HG02884 (cell line): ENCODE measurements around the gene GATM.
"Not testable (repeated sequence)": the region's sequence is repeated elsewhere in the genome, so short reads cannot be mapped to it uniquely, and the experiment has no call there.

Experiments used
- ATAC-seq: cut with Tn5 transposase; IDR thresholded peaks from one replicate; pipeline ENCODE4 v1.9.1; 2021; ENCODE audit warnings: mild to moderate bottlenecking, moderate library complexity; ENCODE audit not compliant: unreplicated experiment

GATM gene

GRCh38 chr15:45355860-45356259 lies 22.5 kb downstream of the GATM start:
- ATAC-seq, result no peak

DNA sequence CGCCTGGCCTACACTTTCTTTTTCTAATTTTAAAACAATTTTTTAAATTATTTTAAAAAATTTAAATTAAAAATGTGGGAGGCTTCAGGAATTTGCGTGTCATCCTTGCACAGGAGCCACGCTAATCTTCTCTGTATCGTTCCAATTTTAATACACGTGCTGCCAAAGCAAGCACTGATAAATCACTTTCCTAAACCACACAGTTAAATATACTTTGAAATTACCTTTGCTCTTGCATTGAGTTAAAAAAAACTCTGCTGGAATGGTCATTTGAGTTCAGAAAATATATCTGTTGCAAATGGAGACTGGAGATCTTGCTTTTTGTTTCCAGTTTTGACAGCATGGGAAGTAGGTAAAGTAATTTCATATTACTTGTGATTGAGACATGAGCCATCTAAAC lies 23.6 kb downstream of the GATM start:
- no peak for ATAC-seq

GRCh38 chr15:45351227-45351626 lies 27.1 kb downstream of the GATM start:
- no peak for ATAC-seq

DNA sequence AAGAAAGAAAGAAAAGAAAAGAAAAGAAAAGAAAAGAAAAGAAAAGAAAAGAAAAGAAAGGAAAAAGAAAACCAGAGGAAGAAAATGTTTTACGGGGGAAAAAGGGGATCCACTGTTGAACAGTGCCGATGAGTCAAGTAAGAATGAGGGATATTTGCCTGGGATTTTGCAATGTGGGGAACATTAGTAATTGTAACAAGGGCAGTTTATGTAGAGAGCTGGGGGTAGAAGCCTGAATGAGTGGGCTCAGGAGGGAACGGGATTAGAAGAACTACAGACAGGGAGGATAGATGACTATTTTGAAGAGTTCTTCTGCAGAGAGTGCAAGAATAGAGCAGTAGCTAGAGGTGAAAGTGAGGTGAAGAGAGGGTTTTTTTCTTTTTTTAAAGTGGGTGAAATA lies 28.7 kb downstream of the GATM start:
- ATAC-seq, result no peak

DNA sequence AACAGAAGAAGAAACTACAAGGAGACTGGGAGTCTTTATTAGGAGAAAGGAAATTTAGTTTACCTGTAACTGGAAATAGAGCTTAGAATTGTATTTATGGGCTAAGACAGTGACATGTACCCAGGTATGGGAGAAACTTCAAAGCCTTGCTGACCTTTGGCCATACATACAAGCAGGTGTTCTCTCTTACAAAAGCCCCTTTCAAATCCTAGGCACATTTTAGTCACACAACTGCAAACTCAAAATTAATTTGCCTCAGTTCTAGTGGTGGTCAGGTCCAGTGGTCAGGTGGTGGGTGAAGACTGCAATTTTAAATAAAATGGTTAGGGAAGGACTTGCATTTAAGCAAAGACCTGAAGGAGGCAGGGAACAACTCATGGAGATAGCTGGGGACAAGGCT lies 30.4 kb downstream of the GATM start:
- ATAC-seq, result no peak

GRCh38 chr15:45347033-45347432 lies 31.3 kb downstream of the GATM start:
- no peak for ATAC-seq

DNA sequence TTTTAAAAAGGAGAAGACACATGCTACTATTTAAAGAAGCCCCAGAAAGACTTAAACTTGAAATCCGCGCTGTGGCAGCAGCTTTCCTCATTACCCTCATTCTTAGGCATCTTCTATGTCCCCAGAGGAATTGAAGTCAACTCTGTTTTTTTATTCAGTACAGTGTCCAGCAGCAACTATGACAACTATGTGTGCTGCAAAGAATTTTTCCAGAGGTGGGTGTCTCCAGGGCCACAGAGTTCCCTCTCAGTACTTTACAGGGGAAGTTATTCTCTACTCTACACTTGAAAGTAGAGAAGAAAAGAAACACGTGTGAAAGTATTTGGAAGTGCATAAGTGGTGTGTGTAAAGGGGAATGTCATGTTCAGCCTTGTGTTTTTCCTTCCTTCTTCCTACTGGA lies 32.0 kb downstream of the GATM start:
- no peak for ATAC-seq

DNA sequence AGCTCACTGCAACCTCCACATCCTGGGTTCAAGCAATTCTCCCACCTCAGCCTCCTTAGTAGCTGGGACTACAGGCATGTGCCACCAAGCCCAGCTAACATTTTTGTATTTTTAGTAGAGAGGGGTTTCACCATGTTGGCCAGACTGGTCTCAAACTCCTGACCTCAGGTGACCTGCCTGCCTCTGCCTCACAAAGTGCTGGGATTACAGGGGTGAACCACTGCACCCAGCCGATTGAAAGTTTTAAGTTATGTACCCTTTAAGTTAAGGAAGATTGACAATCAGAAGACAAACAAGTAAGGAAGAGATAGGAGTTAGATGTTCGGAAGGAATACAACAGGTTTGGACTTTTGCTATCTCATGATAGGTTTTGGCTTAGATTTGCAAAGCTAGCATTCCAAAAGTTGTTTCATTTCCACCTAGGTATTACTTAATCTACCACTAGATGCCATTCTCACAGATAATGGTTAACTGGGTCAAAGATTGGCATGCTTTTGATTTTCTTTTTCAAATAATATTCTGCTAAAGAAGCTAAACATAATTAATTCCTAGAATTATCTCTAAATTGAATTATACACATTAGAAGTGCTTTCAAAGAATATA lies 35.0 kb downstream of the GATM start:
- no peak for ATAC-seq

- ATAC-seq, result no peak
Observed at GRCh38 chr15:45341790-45342189, 36.6 kb downstream of the GATM start.

DNA sequence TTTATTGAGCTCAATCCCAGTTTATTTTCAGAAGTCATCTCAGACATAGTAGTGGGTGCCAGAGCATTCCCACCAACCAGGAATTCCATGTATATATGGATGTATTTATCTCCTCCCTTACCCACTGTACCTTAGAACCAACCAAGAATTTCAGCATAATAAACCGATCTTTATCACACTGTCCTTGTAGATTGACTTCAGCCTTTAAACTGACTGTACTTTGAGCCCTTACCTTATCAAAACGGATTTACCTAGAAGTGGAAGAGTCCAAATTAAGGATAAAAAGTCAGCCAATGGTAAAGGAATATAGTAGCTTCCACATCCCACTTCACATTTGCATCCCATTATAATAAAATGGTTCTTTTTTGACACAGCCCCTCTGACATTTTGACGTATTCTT lies 37.9 kb downstream of the GATM start:
- no peak for ATAC-seq

DNA sequence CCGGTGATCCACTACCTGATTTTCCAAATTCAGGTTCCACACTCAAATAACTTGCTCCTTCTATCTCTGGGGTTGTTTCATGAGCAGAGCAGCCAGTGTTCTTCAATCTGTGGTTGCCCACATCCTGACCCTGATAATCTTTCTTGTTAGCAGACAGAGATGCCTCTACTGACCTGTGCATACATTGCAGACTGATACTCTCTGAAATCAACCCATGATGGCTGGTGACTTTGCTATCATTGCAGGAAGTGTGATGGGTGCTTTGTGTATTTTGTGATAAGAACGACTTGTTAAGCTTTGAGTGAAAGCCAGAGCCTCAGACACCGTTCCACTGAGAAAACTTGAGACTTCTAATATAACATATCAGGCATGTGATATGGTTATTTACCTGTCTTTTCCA lies 39.9 kb downstream of the GATM start:
- ATAC-seq, result no peak

GRCh38 chr15:45337224-45337623 lies 41.1 kb downstream of the GATM start:
- no peak for ATAC-seq

GRCh38 chr15:45333550-45333949 lies 44.8 kb downstream of the GATM start:
- ATAC-seq, result no peak

- no peak for ATAC-seq
Observed at GRCh38 chr15:45332694-45333093, 45.6 kb downstream of the GATM start.

DNA sequence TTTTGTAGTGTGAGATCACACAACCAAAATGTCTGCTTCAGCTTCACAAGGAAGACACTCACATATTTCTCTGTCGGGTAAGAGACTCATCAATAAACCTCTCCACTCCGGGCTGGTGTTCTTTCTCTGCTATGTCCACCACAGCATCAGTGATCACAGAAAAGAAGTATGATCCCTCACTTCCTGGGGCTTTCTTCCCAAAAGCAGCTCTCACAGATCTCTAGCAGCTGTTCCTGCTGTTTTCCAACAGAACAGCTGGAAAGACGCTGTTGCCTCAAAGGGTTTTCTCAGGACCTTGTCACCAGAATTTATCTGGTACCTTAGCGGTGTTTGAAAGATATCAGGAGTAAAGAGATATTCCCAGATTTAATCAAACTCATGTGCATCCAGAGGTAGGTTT lies 46.4 kb downstream of the GATM start:
- ATAC-seq, result no peak

DNA sequence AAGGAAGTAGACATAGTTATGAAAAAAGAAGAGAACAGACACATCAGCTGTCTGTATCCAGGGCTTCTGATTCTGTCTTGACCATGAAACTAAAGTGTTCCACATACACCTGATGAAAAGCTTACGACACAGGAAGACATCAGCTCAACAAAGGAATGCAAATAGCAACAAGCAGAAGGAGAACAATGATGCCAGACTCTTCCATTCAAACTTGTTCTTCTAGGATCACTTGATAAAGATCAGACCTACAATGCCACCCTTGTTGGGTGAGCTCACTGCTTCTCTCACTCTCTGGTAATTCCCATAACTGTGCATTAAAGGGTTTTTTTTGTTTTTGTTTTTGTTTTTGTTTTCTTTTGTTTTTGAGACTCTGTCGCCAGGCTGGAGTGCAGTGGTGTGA lies 49.7 kb downstream of the GATM start:
- ATAC-seq, result no peak

- no peak for ATAC-seq
Observed at GRCh38 chr15:45326741-45327140, 51.6 kb downstream of the GATM start.

DNA sequence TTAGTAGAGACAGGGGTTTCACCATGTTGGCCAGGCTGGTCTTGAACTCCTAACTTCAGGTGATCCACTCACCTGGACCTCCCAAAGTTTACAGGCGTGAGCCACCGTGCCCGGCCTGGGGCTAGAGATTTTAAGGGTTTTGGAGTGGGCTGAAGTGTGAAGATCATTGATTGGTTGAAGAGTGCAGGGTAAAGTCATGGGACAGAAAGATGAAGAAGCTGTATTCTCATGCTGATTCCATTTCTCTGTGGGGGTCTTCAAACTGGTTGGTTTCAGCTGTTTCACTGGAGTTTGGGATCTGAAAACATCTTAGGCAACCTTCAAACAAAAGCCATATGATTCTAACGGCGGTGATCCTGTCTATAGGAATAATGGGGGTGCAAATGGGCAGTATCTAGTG lies 52.1 kb downstream of the GATM start:
- no peak for ATAC-seq

DNA sequence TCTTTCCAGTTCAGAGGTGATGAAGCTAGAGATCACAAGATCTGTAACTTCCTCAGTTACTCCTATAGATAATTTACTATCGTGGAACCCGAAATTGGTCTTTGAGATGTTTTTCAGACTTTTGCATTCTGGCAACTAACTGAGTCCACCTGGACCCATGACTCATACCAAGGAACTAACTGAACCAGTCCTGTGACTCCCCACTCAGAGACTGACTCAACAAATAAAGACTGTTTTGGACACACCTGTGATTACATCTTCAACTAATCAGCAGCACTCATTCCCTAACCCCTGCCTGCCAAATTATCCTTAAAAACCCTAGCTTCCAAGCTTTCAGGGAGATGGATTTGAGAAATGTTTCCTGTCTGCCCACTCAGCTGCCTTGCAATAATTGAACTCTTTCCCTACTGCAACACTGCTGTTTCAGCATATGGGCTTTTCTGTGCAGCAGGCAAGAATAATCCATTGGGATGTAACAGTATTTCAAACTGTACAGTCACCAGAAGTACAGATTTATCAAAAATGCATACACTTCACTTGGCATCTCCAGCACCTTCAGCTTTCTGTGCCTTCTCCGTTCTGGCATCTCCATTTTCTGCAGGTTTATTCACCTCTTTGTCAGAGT lies 57.7 kb downstream of the GATM start:
- ATAC-seq, result no peak

GRCh38 chr15:45319472-45320214 lies 58.7 kb downstream of the GATM start:
- no peak for ATAC-seq

DNA sequence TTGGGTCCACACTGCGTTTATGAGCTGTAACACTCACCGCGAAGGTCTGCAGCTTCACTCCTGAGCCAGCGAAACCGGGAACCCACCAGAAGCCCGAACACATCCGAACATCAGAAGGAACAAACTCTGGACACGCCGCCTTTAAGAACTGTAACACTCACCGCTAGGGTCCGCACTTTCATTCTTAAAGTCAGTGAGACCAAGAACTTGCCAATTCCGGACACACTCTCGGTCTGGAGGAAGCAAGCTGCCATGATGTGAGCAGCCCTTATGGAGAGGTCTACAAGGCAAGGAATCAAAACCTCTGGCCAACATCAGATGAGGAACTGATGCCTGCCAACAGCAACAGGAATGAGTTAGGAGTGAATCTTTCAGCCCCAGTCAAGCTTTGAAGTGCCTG lies 63.4 kb downstream of the GATM start:
- no peak for ATAC-seq

DNA sequence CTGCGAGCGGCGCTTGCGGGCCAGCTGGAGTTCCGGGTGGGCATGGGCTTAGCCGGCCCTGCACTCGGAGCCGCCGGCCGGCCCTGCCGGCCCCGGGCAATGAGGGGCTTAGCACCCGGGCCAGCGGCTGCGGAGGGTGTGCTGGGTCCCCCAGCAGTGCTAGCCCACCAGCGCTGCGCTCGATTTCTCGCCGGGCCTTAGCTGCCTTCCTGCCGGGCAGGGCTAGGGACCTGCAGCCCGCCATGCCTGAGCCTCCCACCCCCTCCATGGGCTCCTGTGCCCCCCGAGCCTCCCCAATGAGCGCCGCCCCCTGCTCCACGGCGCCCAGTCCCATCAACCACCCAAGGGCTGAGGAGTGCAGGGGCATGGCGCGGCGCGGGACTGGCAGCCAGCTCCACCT lies 64.2 kb downstream of the GATM start:
- ATAC-seq, result not testable (repeated sequence)
